Ishikawa (cell line): ENCODE results near the gene OBSCN.

Source experiments
- CEBPB ChIP-seq: IDR thresholded peaks from 2 replicates; pipeline ENCODE4 v1.6.1; 2012
- CREB1 ChIP-seq: IDR thresholded peaks from 2 replicates; pipeline ENCODE4 v1.6.1; 2012; ENCODE audit warnings: low read depth
- EGR1 ChIP-seq: IDR thresholded peaks from 2 replicates; pipeline ENCODE4 v1.6.1; 2012
- EP300 ChIP-seq: IDR thresholded peaks from 2 replicates; pipeline ENCODE4 v1.6.1; 2012; ENCODE audit warnings: borderline replicate concordance
- FOXM1 ChIP-seq: IDR thresholded peaks from 2 replicates; pipeline ENCODE4 v1.6.1; 2012; ENCODE audit warnings: low read depth, borderline replicate concordance
- MAX ChIP-seq: IDR thresholded peaks from 2 replicates; pipeline ENCODE4 v1.6.1; 2012
- NFIC ChIP-seq: IDR thresholded peaks from 2 replicates; pipeline ENCODE4 v1.6.1; 2012
- RAD21 ChIP-seq: IDR thresholded peaks from 2 replicates; pipeline ENCODE4 v1.6.1; 2012; ENCODE audit warnings: low read depth
- REST ChIP-seq: IDR thresholded peaks from 2 replicates; pipeline ENCODE4 v1.6.1; 2012; ENCODE audit warnings: low read depth, mild to moderate bottlenecking
- TAF1 ChIP-seq: IDR thresholded peaks from 2 replicates; pipeline ENCODE4 v1.6.1; 2012; ENCODE audit warnings: low read depth, mild to moderate bottlenecking
- TCF12 ChIP-seq: IDR thresholded peaks from 2 replicates; pipeline ENCODE4 v1.6.1; 2012; ENCODE audit warnings: low read depth
- TEAD4 ChIP-seq: IDR thresholded peaks from 2 replicates; pipeline ENCODE4 v1.6.1; 2012
- USF1 ChIP-seq: IDR thresholded peaks from 2 replicates; pipeline ENCODE4 v1.6.1; 2012
- YY1 ChIP-seq: IDR thresholded peaks from 2 replicates; pipeline ENCODE4 v1.6.1; 2012; ENCODE audit warnings: low read depth
- ZBTB7A ChIP-seq: IDR thresholded peaks from 2 replicates; pipeline ENCODE4 v1.6.1; 2012; ENCODE audit warnings: low read depth

The OBSCN gene

GRCh38 chr1:228410015-228410414 lies 202.2 kb downstream of the OBSCN start:
- TF ChIP-seq USF1 (no peak), CEBPB (0 out of 2 replicates have a peak, but pooled peaks have one; percentile 12)

GRCh38 chr1:228410671-228411070 lies 202.8 kb downstream of the OBSCN start:
- TF ChIP-seq ZBTB7A (no peak), EP300 (no peak), NFIC (no peak), CEBPB (no peak), USF1 (no peak), REST (no peak), CREB1 (no peak), TCF12 (no peak), TAF1 (no peak), EGR1 (no peak), RAD21 (no peak), FOXM1 (no peak), MAX (no peak), TEAD4 (no peak), YY1 (no peak)

- TF ChIP-seq ZBTB7A (no peak), EGR1 (no peak), TEAD4 (no peak), REST (no peak), CEBPB (no peak), MAX (no peak), TCF12 (no peak), FOXM1 (no peak), YY1 (no peak), CREB1 (no peak), TAF1 (no peak), NFIC (no peak), EP300 (no peak), RAD21 (no peak)
Measured at GRCh38 chr1:228411121-228411520, 203.3 kb downstream of the OBSCN start.

- no peak for TF ChIP-seq MAX
Measured at GRCh38 chr1:228411548-228412430, 203.9 kb downstream of the OBSCN start.

- TF ChIP-seq CREB1 (no peak), EP300 (no peak), RAD21 (no peak), REST (no peak), TAF1 (no peak), CEBPB (no peak), USF1 (no peak), NFIC (no peak), MAX (no peak)
Measured at GRCh38 chr1:228413241-228414010, 205.6 kb downstream of the OBSCN start.
